Fibroblast of lung (primary cell): ENCODE data around the gene ARHGAP36.

Experiments used
- EZH2 ChIP-seq: IDR thresholded peaks from 2 replicates; pipeline ENCODE4 v1.5.1; 2012; ENCODE audit warnings: low read length, control low read depth, mild to moderate bottlenecking; ENCODE audit errors: missing control alignments
- TF ChIP-seq, protein P1 (sequence below), 2 donors: IDR thresholded peaks in 1 of 2; conservative IDR thresholded peaks in 1 of 2; 1 replicate in 1 of 2; 2 replicates in 1 of 2; pipeline ENCODE4 v1.5.1; 2011 to 2012; ENCODE audit warnings: low read length in 2 of 2, control low read depth in 1 of 2, inconsistent platforms in 1 of 2, low read depth in 1 of 2, mild to moderate bottlenecking in 1 of 2

DNA sequence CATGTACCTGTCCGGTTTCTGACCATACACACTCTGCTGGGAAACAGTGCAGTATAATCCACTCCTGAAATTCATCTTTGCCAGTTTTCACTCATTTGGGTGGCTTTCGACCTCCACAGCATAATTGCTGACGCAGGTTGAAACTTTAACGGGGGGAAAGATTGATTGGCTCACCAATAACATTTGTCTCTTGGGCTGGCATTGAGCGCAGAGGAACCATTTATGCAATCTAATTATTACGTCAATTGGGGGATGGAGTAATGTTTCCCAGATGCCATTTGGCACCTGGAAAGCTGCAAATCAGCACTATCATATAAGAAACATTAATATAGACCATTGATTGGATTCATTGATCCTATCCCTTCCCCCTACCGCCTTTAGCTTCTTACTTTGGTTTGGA, 24.1 kb upstream of the ARHGAP36 start:
- TF ChIP-seq, protein P1, sequence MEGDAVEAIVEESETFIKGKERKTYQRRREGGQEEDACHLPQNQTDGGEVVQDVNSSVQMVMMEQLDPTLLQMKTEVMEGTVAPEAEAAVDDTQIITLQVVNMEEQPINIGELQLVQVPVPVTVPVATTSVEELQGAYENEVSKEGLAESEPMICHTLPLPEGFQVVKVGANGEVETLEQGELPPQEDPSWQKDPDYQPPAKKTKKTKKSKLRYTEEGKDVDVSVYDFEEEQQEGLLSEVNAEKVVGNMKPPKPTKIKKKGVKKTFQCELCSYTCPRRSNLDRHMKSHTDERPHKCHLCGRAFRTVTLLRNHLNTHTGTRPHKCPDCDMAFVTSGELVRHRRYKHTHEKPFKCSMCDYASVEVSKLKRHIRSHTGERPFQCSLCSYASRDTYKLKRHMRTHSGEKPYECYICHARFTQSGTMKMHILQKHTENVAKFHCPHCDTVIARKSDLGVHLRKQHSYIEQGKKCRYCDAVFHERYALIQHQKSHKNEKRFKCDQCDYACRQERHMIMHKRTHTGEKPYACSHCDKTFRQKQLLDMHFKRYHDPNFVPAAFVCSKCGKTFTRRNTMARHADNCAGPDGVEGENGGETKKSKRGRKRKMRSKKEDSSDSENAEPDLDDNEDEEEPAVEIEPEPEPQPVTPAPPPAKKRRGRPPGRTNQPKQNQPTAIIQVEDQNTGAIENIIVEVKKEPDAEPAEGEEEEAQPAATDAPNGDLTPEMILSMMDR (conservative IDR thresholded peaks at IDR 0.05 in 1 of 2, IDR thresholded peaks at IDR 0.05 in 1 of 2; ENCODE audit: low read depth in 1 of 2, low read length in 2 of 2) = no peak
- no peak for TF ChIP-seq EZH2
